Endothelial cell of umbilical vein (primary cell): Measurements from ENCODE around the gene SAE1. TPM values are rescaled to one million over a fixed set of nuclear protein-coding genes. Genes with fewer than 3 reads are reported as not detected.

Experiments used
- BruUV-seq: library from RNA; stranded (reverse); fragments of 400-500 nt; replicated peaks from 2 replicates; lab custom pipeline; 2021; lab: Mats Ljungman, UMichigan
- CTCF ChIA-PET: fragments of 300-600, 350-600 bp; sonication (Branson Sonifier 250); formaldehyde crosslinking; loops from one replicate; lab custom pipeline; 2021; ENCODE audit warnings: antibody characterized with exemption, inconsistent platforms; lab: Charles Lee
- POLR2A ChIA-PET: fragments of 300-600, 350-600 bp; sonication (Branson Sonifier 250); formaldehyde crosslinking; loops from one replicate; lab custom pipeline; 2021; ENCODE audit warnings: antibody characterized with exemption, inconsistent platforms; lab: Charles Lee
- DNase-seq: peaks from one replicate; pipeline ENCODE4 v3.0.0-alpha.2; 2011; ENCODE audit warnings: low read depth, low spot score
- FAIRE-seq: peaks from 2 replicates; lab custom pipeline; 2011; peaks lifted over from hg19 to GRCh38; lab: Jason Lieb, UNC
- H2AFZ ChIP-seq: 2 replicates; pipeline ENCODE4 v1.6.0; 2012; ENCODE audit warnings: low read depth, low read length, control low read depth, inconsistent platforms
- H3K27ac ChIP-seq: 2 replicates; pipeline ENCODE4 v1.5.1; 2011; ENCODE audit warnings: low read depth, mild to moderate bottlenecking, control low read depth, low read length, moderate library complexity; ENCODE audit not compliant: insufficient read depth
- H3K27me3 ChIP-seq, 2 experiments: 2 replicates each; pipeline versions ENCODE4 v1.6.0 to v1.6.1; 2011; ENCODE audit warnings: low read length in 2 of 2, mixed read lengths in 1 of 2; ENCODE audit not compliant: control insufficient read depth in 2 of 2, insufficient read depth in 2 of 2
- H3K36me3 ChIP-seq, 2 experiments: 2 replicates in 1 of 2; 3 replicates in 1 of 2; pipeline ENCODE4 v1.5.1; 2011; ENCODE audit warnings: low read length in 2 of 2, mild to moderate bottlenecking in 1 of 2, moderate library complexity in 1 of 2; ENCODE audit not compliant: control insufficient read depth in 2 of 2, insufficient read depth in 2 of 2; ENCODE audit errors: extremely low read depth in 1 of 2
- H3K4me1 ChIP-seq: 3 replicates; pipeline ENCODE4 v1.5.1; 2011; ENCODE audit warnings: mild to moderate bottlenecking, low read length; ENCODE audit not compliant: control insufficient read depth, insufficient read depth; ENCODE audit errors: extremely low read depth
- H3K4me2 ChIP-seq: 2 replicates; pipeline ENCODE4 v1.6.1; 2011; ENCODE audit warnings: low read length, control low read depth, mixed read lengths; ENCODE audit not compliant: insufficient read depth
- H3K4me3 ChIP-seq, 3 experiments: fragments of 200-600 bp in 1 of 3; sonication (generic), shearing (Covaris generic) in 1 of 3; replicated peaks in 1 of 3; 2 replicates each; pipeline ENCODE4 v1.5.1; 2011 to 2016; ENCODE audit warnings: control low read depth in 3 of 3, low read length in 3 of 3, mild to moderate bottlenecking in 2 of 3, inconsistent platforms in 1 of 3, low read depth in 1 of 3, moderate library complexity in 1 of 3; ENCODE audit not compliant: insufficient read depth in 1 of 3
- H3K79me2 ChIP-seq: 2 replicates; pipeline ENCODE4 v1.6.0; 2012; ENCODE audit warnings: low read length, inconsistent platforms; ENCODE audit not compliant: control insufficient read depth, insufficient read depth
- H3K9ac ChIP-seq: replicated peaks from 2 replicates; pipeline ENCODE3; 2011; ENCODE audit warnings: low read length, control low read depth; ENCODE audit not compliant: insufficient read depth; ENCODE audit errors: extremely low read depth
- H3K9me1 ChIP-seq: replicated peaks from 3 replicates; pipeline ENCODE4 v1.6.0; 2011; ENCODE audit warnings: mild to moderate bottlenecking, low read length; ENCODE audit not compliant: control insufficient read depth, insufficient read depth; ENCODE audit errors: extremely low read depth
- H3K9me3 ChIP-seq: replicated peaks from 2 replicates; pipeline ENCODE4 v1.5.1; 2012; ENCODE audit warnings: low read length, inconsistent platforms; ENCODE audit not compliant: control insufficient read depth, insufficient read depth
- H4K20me1 ChIP-seq: replicated peaks from 2 replicates; pipeline ENCODE3; 2011; ENCODE audit warnings: mild to moderate bottlenecking, low read length; ENCODE audit not compliant: control insufficient read depth, insufficient read depth; ENCODE audit errors: extremely low read depth
- CTCF ChIP-seq, 2 donors: IDR thresholded peaks; 1 replicate in 1 of 2; 2 replicates in 1 of 2; pipeline ENCODE4 v1.5.1; 2011; ENCODE audit warnings: low read length in 2 of 2, mild to moderate bottlenecking in 2 of 2, moderate library complexity in 2 of 2, control low read depth in 1 of 2, inconsistent platforms in 1 of 2, low read depth in 1 of 2; ENCODE audit not compliant: insufficient read depth in 1 of 2; ENCODE audit errors: extremely low read depth in 1 of 2
- EZH2 ChIP-seq: IDR thresholded peaks from 2 replicates; pipeline ENCODE4 v1.6.1; 2012; ENCODE audit warnings: borderline replicate concordance, low read depth, mild to moderate bottlenecking, moderate library complexity, low read length, inconsistent platforms; ENCODE audit not compliant: severe bottlenecking
- FOS ChIP-seq: IDR thresholded peaks from 2 replicates; pipeline ENCODE4 v1.6.1; 2011; ENCODE audit warnings: mild to moderate bottlenecking, low read length, moderate library complexity, borderline replicate concordance; ENCODE audit not compliant: insufficient read depth
- GATA2 ChIP-seq: IDR thresholded peaks from 2 replicates; pipeline ENCODE4 v1.7.0; 2011; ENCODE audit warnings: low read depth, mild to moderate bottlenecking, moderate library complexity, mixed read lengths, low read length; ENCODE audit not compliant: insufficient read length, insufficient read depth
- JUN ChIP-seq: IDR thresholded peaks from 2 replicates; pipeline ENCODE4 v1.6.1; 2011; ENCODE audit warnings: borderline replicate concordance, low read depth; ENCODE audit not compliant: insufficient read length, insufficient read depth
- MAX ChIP-seq: IDR thresholded peaks from 2 replicates; pipeline ENCODE4 v1.6.1; 2011; ENCODE audit not compliant: insufficient read depth, insufficient read length
- MYC ChIP-seq: IDR thresholded peaks from one replicate; pipeline ENCODE4 v1.6.1; 2011; ENCODE audit warnings: mild to moderate bottlenecking, low read depth, low read length
- POLR2A ChIP-seq: IDR thresholded peaks from 2 replicates; pipeline ENCODE4 v1.6.1; 2012; ENCODE audit warnings: low read depth, mild to moderate bottlenecking, control low read depth, low read length
- POLR2AphosphoS5 ChIP-seq: IDR thresholded peaks from 2 replicates; pipeline ENCODE4 v1.6.1; 2012; ENCODE audit warnings: low read depth, mild to moderate bottlenecking, control low read depth, low read length, moderate library complexity; ENCODE audit not compliant: insufficient read depth
- dilution Hi-C: fragments of 300-500 bp; cut with MboI; formaldehyde crosslinking; loops from one replicate; pipeline ENCODE4 v1.15.0; 2019; ENCODE audit warnings: low sequenced_read_pairs; ENCODE audit not compliant: extremely low pct_ligation_motif_present
- intact Hi-C: fragments of 100-400 bp; cut with micrococcal nuclease; formaldehyde crosslinking; loops from one replicate; pipeline ENCODE4 v1.10.0; 2022
- polyA plus RNA-seq, 4 experiments: library from polyadenylated mRNA; depleted of rRNA in 3 of 4; stranded (reverse) in 3 of 4; unstranded in 1 of 4; fragments of >200 nt; gene quantifications; 2 replicates each; pipeline versions ENCODE4 v1.2.1 to v1.2.3, GENCODE V29; 2011 to 2012; ENCODE audit warnings: missing spikeins in 1 of 4
- total RNA-seq: library from RNA; stranded (reverse); gene quantifications from 2 replicates; pipeline ENCODE4 v1.2.3, GENCODE V29; 2021

SAE1 gene
- total and polyA plus RNA-seq, 2 donors (not counting 3 experiments of a cell fraction or from before 2014, with no cell fraction given): 165 to 219 TPM

GRCh38 chr19:47203254-47203653, 72.6 kb downstream of the SAE1 start:
- POLR2A ChIA-PET: interaction anchor here (0.5 kb wide), 1 partner anchor 11 kb away, joined by 3 read pairs; no protein-coding TSS in a partner anchor
- Histone ChIP-seq H3K27me3 (no peaks in the 10 kb centered on the region), H3K36me3 (peaks cover 12 to 17% of the 10 kb centered on the region in 2 experiments), H2AFZ (no peak overlapping the region), H3K9me3 (no peaks in the 10 kb centered on the region), H3K4me1 (peaks cover 4% of the 10 kb centered on the region), H4K20me1 (no peaks in the 10 kb centered on the region), H3K27ac (no peak overlapping the region), H3K9me1 (no peaks in the 10 kb centered on the region), H3K79me2 (no peaks in the 10 kb centered on the region), H3K9ac (no peak overlapping the region), H3K4me3 (no peak overlapping the region), H3K4me2 (no peak overlapping the region)
- FAIRE-seq: no peak
- intact Hi-C loops: no loop called here
- no TSS peak for BruUV-seq
- no peak for DNase-seq
- TF ChIP-seq JUN: no peak
- no peak for TF ChIP-seq FOS
- no peak for TF ChIP-seq EZH2
- TF ChIP-seq GATA2: no peak
- TF ChIP-seq POLR2A: no peak
- no peak for TF ChIP-seq MYC
- no peak for TF ChIP-seq MAX
- TF ChIP-seq CTCF (IDR thresholded peaks at IDR 0.05; ENCODE audit: extremely low read depth in 1 of 2, insufficient read depth in 1 of 2, low read depth in 1 of 2, low read length in 2 of 2): no peak
- TF ChIP-seq POLR2AphosphoS5: no peak
- CTCF ChIA-PET: interaction anchor here (0.6 to 1.8 kb wide), 3 partner anchors 41 to 436 kb away, joined by 3 read pairs; no protein-coding TSS in a partner anchor
- dilution Hi-C loops: no loop called here
